ENCODE data around the gene ROR2.

GRCh38 chr9:91951944-91952520, 2.0 kb upstream of the ROR2 start:
- TF ChIP-seq POLR2A (IDR thresholded peaks at IDR 0.05; ENCODE audit: low read length) (no peak), GATA1 (IDR thresholded peaks at IDR 0.05; ENCODE audit: low read depth, low read length) (no peak)
